Measurements from ENCODE around the gene RTL1. TPM values are rescaled to one million over a fixed set of nuclear protein-coding genes. Genes with fewer than 3 reads are reported as not detected.

The RTL1 gene
- total and polyA plus RNA-seq, 10 of the 15 experiments (the other 5 are each of a cell fraction or from before 2014, with no cell fraction given), result not detected

GRCh38 chr14:100885617-100886016 is 17.9 kb downstream of the RTL1 start:
- CTCF ChIA-PET, result interaction anchor here (0.7 kb wide), 1 partner anchor 197 kb away, joined by 4 read pairs; no protein-coding TSS in a partner anchor
- H3K4me2 ChIP-seq (ENCODE audit: control insufficient read depth, insufficient read depth), result no peak overlapping the region
- TF ChIP-seq ZNF274 (IDR thresholded peaks at IDR 0.05; ENCODE audit: insufficient read depth, insufficient read length) (no peak), E2F8 (IDR thresholded peaks at IDR 0.05; ENCODE audit: low read depth, partially characterized antibody) (no peak), SRF (IDR thresholded peaks at IDR 0.05; ENCODE audit: low read depth in 2 of 2, low read length in 2 of 2) (no peak), NR2C2 (IDR thresholded peaks at IDR 0.05; ENCODE audit: borderline replicate concordance, control insufficient read depth, insufficient read length, low read depth) (no peak)
- WGBS (ENCODE audit: insufficient coverage, insufficient replicate concordance, low lambda C conversion rate, missing lambda C conversion rate), result 16% methylated on average over 5 of the region's 5 CpGs
- in situ Hi-C loops (cut with MboI), result no loop called here
- no peaks in the 10 kb centered on the region for H3K27me3 ChIP-seq (replicated peaks in 1 of 2; ENCODE audit: control insufficient read depth in 2 of 2, insufficient read depth in 2 of 2, low read length in 1 of 2)
- H3K27ac ChIP-seq (ENCODE audit: control insufficient read depth, insufficient read depth), result no peak overlapping the region
- POLR2A ChIA-PET, result no interaction called here
- SMC1A ChIA-PET (ENCODE audit: uncharacterized antibody, unreplicated experiment), result no interaction called here
- no peak overlapping the region for H3K4me3 ChIP-seq
- DNase-seq (ENCODE audit: low read depth, low spot score) (no peak), ATAC-seq (no peak), FAIRE-seq (no peak)
- no peak overlapping the region for H2AFZ ChIP-seq (ENCODE audit: control insufficient read depth, low read depth, low read length)
- RAD21 ChIA-PET (ENCODE audit: unreplicated experiment), result no interaction called here
- H3K36me3 ChIP-seq (ENCODE audit: control insufficient read depth in 2 of 2, insufficient read depth in 2 of 2, low read length in 1 of 2), result no peaks in the 10 kb centered on the region
- no TSS peak for BruUV-seq (replicated peaks)
- intact Hi-C loops (cut with micrococcal nuclease; ENCODE audit: unreplicated experiment), result no loop called here
- no peaks in the 10 kb centered on the region; the same call in 2 of the 3 replicates for H3K9me3 ChIP-seq (replicated peaks; ENCODE audit: control insufficient read depth, insufficient read depth, low read length)
- no peaks in the 10 kb centered on the region for H4K20me1 ChIP-seq (ENCODE audit: control insufficient read depth, insufficient read depth)
- no peaks in the 10 kb centered on the region for H3K79me2 ChIP-seq (ENCODE audit: control insufficient read depth, insufficient read depth, low read length)
- no peak overlapping the region for H3K9ac ChIP-seq (ENCODE audit: control insufficient read depth, insufficient read depth, low read length)
- H3K4me1 ChIP-seq (ENCODE audit: control insufficient read depth, insufficient read depth, low read length), result no peaks in the 10 kb centered on the region

GRCh38 chr14:100885196-100885595 is 18.3 kb downstream of the RTL1 start:
- Histone ChIP-seq H3K4me3 (no peak overlapping the region), H3K79me2 (ENCODE audit: control insufficient read depth, insufficient read depth, low read length) (no peaks in the 10 kb centered on the region), H3K27me3 (replicated peaks in 1 of 2; ENCODE audit: control insufficient read depth in 2 of 2, insufficient read depth in 2 of 2, low read length in 1 of 2) (no peaks in the 10 kb centered on the region), H3K9me3 (replicated peaks; ENCODE audit: control insufficient read depth, insufficient read depth, low read length) (no peaks in the 10 kb centered on the region; the same call in 2 of the 3 replicates), H3K4me1 (ENCODE audit: control insufficient read depth, insufficient read depth, low read length) (no peaks in the 10 kb centered on the region), H2AFZ (ENCODE audit: control insufficient read depth, low read depth, low read length) (no peak overlapping the region), H3K36me3 (ENCODE audit: control insufficient read depth in 2 of 2, insufficient read depth in 2 of 2, low read length in 1 of 2) (no peaks in the 10 kb centered on the region), H3K4me2 (ENCODE audit: control insufficient read depth, insufficient read depth) (no peak overlapping the region), H3K9ac (ENCODE audit: control insufficient read depth, insufficient read depth, low read length) (no peak overlapping the region), H3K27ac (ENCODE audit: control insufficient read depth, insufficient read depth) (no peak overlapping the region), H4K20me1 (ENCODE audit: control insufficient read depth, insufficient read depth) (no peaks in the 10 kb centered on the region)
- no peak for DNase-seq (ENCODE audit: low read depth, low spot score)
- ChIA-PET SMC1A (ENCODE audit: uncharacterized antibody, unreplicated experiment) (no interaction called here), POLR2A (no interaction called here), RAD21 (ENCODE audit: unreplicated experiment) (no interaction called here), CTCF (interaction anchor here (0.7 kb wide), 1 partner anchor 197 kb away, joined by 4 read pairs; no protein-coding TSS in a partner anchor)
- BruUV-seq (replicated peaks), result no TSS peak
- intact Hi-C loops (cut with micrococcal nuclease; ENCODE audit: unreplicated experiment), result no loop called here
- 25% methylated on average over 2 of the region's 2 CpGs for WGBS (ENCODE audit: insufficient coverage, insufficient replicate concordance, low lambda C conversion rate, missing lambda C conversion rate)
- TF ChIP-seq NBN (IDR thresholded peaks at IDR 0.05), result no peak
- TF ChIP-seq FOXK2 (IDR thresholded peaks at IDR 0.05), result no peak
- no peak for ATAC-seq
- FAIRE-seq, result no peak
- in situ Hi-C loops (cut with MboI), result no loop called here

Measured in GM12878 (cell line).